IPS DF 19.7 (cell line): Measurements from ENCODE around the gene CSMD2.

Experiments used
- DNase-seq: peaks from one replicate; pipeline ENCODE4 v3.0.0-alpha.2; 2013; ENCODE audit warnings: low read depth, low spot score

CSMD2 gene

GRCh38 chr1:33716976-33717688, 447.9 kb downstream of the CSMD2 start:
- no peak for DNase-seq

GRCh38 chr1:33715195-33715811, 449.7 kb downstream of the CSMD2 start:
- DNase-seq: no peak

- no peak for DNase-seq
These were observed 450.6 kb downstream of the CSMD2 start for GRCh38 chr1:33714421-33714820.

- DNase-seq: no peak
These were observed 451.8 kb downstream of the CSMD2 start for GRCh38 chr1:33713058-33713877.

- no peak for DNase-seq
These were observed 452.8 kb downstream of the CSMD2 start for GRCh38 chr1:33712186-33712585.

GRCh38 chr1:33711511-33711910, 453.5 kb downstream of the CSMD2 start:
- DNase-seq: no peak

- DNase-seq: no peak
These were observed 454.1 kb downstream of the CSMD2 start for GRCh38 chr1:33710967-33711366.

DNA sequence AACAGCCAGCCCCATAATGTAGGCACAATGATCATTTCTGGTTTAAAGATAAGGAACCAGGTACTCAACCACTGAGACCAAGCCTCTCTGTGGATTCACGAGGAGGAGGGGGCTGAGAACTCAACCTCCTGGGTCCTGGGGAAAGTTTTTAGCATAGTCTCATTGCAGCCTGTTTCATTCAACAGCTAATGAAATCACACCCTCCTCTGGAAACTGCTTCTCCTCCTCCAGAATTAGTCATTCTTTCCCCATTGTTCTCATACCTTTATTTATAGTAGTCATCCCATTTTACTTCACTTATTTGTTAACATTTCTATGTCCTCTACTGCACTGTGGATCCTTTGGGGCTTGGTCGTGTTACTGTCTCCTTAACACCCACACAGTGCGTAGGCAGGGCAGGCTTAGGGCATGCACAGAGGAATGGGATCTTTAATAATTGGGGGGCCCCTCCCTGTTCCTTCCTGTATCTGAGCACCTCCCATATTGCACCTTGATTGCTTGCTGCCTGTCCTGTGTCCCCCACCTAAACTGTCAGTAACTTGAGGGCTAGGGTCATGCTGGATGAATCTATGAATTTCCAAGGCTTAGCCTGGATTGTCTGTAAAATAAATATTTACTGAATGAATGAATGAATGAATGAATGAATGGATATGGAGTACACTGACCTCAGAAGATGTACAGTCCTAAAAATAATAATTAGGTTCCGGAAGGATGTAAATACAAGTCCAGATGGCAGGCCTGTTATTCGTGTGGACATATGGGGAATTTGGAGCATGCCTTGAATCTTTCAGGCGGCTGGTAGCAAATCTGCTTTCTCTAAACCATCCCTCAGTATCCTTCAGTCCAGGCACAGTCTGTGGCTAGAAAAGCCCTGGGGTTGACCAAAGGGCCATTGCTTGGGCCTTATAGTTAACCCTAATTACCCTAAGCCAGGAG, 455.0 kb downstream of the CSMD2 start:
- DNase-seq: no peak

- DNase-seq: no peak
These were observed 455.8 kb downstream of the CSMD2 start for GRCh38 chr1:33709174-33709782.

DNA sequence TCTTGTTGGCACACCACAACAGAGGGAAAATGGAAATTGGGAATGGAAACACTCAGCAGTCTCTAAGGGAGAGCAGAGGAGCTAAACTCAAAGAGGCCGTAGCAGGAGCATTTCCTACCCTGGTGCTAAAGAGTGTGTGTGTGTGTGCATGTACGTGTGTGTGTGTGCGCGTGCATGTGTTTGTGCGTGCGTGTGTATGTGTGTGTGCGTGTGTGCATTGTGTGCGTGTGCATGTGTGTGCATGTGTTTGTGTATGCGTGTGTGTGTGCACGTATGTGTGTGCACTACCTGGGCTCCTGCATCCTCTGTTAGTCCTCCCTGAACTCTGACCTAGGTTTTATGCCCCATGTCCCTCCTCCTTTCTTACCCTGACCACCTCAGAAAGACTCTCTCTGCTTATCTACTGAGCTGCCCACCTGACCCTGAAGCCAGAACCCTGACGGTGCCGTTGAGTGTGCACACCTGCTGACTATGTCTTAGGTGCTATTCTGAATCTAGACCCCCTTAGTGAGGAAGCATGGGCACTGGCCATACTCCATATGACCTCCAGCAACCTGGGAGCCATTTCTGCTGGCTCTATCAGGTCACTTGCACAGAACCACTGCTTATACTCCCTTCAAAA, 458.3 kb downstream of the CSMD2 start:
- no peak for DNase-seq

DNA sequence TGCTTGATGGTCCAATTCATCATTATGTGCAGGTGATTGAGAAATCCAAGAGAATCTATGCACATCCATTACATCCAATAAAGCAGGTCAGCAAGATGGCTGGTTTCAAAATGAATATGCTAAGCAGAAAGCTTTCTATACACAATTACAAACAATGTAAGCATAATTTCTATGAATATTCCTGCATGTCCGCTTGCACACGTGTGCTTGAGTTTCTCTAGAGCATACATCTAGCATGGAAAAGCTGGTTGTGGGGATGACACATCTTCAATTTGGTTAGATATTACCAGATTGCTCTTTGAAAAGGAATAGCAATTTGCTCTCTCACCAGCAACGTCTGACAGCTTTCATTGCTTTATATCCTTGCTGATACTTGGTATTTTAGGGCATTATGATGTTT, 461.6 kb downstream of the CSMD2 start:
- no peak for DNase-seq

- DNase-seq: no peak
These were observed 466.5 kb downstream of the CSMD2 start for GRCh38 chr1:33698361-33699035.

DNA sequence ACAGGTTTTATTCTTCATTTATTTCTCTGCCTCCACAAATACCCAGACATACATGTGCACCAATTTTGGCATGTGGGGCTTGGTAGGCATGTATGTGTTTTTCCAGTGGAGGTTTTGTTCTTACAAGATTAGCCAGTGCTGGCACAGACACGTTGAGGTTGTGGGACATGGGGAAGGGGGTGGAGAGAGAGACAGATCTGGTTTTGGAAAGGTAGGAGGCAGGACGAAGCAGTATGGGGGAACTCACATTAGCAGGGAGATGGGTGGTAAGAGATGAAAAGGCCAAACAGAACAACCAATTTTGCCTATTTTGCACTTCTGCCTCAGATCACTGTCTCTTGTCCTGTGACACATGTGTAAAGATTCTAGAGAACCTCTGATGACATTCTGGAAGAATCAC, 467.2 kb downstream of the CSMD2 start:
- DNase-seq: no peak

GRCh38 chr1:33696962-33697361, 468.1 kb downstream of the CSMD2 start:
- DNase-seq: no peak

- DNase-seq: no peak
These were observed 468.7 kb downstream of the CSMD2 start for GRCh38 chr1:33696311-33696710.

GRCh38 chr1:33692206-33693188, 472.5 kb downstream of the CSMD2 start:
- no peak for DNase-seq

- no peak for DNase-seq
These were observed 478.0 kb downstream of the CSMD2 start for GRCh38 chr1:33687000-33687399.

DNA sequence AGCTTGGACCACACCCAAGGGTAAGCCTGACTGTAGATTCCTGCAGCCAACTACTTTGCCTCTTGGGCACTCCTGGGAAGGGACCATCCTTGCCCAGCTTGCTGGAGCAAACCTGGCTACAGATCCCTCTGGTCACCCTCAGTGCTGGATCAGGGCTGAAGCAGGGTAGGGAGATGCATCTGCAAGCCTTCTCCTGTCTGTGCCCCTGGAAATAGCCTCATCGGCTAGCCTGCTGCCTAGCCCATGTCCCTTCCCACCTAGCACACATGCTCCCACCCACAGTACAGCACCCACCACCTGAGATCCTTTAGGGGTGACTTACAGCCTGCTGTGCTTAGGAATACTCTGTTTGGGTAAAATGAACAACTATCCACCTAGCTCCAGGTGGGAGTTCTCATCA, 478.5 kb downstream of the CSMD2 start:
- DNase-seq: no peak

GRCh38 chr1:33685256-33685655, 479.8 kb downstream of the CSMD2 start:
- DNase-seq: no peak
